Ishikawa (cell line): ENCODE data around the gene KLHL12.

Source experiments
- CEBPB ChIP-seq: IDR thresholded peaks from 2 replicates; pipeline ENCODE4 v1.6.1; 2012
- CREB1 ChIP-seq: IDR thresholded peaks from 2 replicates; pipeline ENCODE4 v1.6.1; 2012; ENCODE audit warnings: low read depth
- EGR1 ChIP-seq: IDR thresholded peaks from 2 replicates; pipeline ENCODE4 v1.6.1; 2012
- EP300 ChIP-seq: IDR thresholded peaks from 2 replicates; pipeline ENCODE4 v1.6.1; 2012; ENCODE audit warnings: borderline replicate concordance
- FOXM1 ChIP-seq: IDR thresholded peaks from 2 replicates; pipeline ENCODE4 v1.6.1; 2012; ENCODE audit warnings: low read depth, borderline replicate concordance
- NFIC ChIP-seq: IDR thresholded peaks from 2 replicates; pipeline ENCODE4 v1.6.1; 2012
- RAD21 ChIP-seq: IDR thresholded peaks from 2 replicates; pipeline ENCODE4 v1.6.1; 2012; ENCODE audit warnings: low read depth
- TAF1 ChIP-seq: IDR thresholded peaks from 2 replicates; pipeline ENCODE4 v1.6.1; 2012; ENCODE audit warnings: low read depth, mild to moderate bottlenecking
- TCF12 ChIP-seq: IDR thresholded peaks from 2 replicates; pipeline ENCODE4 v1.6.1; 2012; ENCODE audit warnings: low read depth
- TEAD4 ChIP-seq: IDR thresholded peaks from 2 replicates; pipeline ENCODE4 v1.6.1; 2012
- USF1 ChIP-seq: IDR thresholded peaks from 2 replicates; pipeline ENCODE4 v1.6.1; 2012
- YY1 ChIP-seq: IDR thresholded peaks from 2 replicates; pipeline ENCODE4 v1.6.1; 2012; ENCODE audit warnings: low read depth
- ZBTB7A ChIP-seq: IDR thresholded peaks from 2 replicates; pipeline ENCODE4 v1.6.1; 2012; ENCODE audit warnings: low read depth
- TF ChIP-seq, protein P1 (sequence below): IDR thresholded peaks from 2 replicates; pipeline ENCODE4 v1.6.1; 2012
- TF ChIP-seq, protein P2 (sequence below): IDR thresholded peaks from 2 replicates; pipeline ENCODE4 v1.6.1; 2012; ENCODE audit warnings: low read depth, mild to moderate bottlenecking

The KLHL12 gene

GRCh38 chr1:202850593-202851362, 76.3 kb downstream of the KLHL12 start:
- TF ChIP-seq CREB1 = no peak
- no peak for TF ChIP-seq EGR1
- no peak for TF ChIP-seq TEAD4
- no peak for TF ChIP-seq CEBPB
- TF ChIP-seq YY1 = no peak
- TF ChIP-seq, protein P1, sequence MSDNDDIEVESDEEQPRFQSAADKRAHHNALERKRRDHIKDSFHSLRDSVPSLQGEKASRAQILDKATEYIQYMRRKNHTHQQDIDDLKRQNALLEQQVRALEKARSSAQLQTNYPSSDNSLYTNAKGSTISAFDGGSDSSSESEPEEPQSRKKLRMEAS = no peak
- TF ChIP-seq USF1 = no peak

DNA sequence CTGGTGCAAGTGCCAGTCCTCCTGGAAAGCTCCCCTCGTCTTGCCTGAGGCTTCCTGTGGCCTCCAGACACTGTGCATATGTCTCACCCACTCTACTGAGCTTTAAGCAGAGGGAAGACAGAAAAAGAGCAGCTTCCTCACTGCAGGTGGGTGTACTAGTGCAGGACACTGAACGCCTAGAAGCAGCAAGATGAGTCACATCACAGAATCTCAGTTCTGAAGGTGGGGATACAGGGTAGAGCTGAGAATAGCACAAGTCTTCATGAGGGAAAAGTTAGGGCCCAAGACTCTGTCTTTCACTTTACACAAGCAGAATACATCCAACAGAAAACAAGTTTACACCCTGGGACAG, 78.9 kb downstream of the KLHL12 start:
- TF ChIP-seq EGR1 = no peak

- TF ChIP-seq YY1 = no peak
- no peak for TF ChIP-seq EP300
- TF ChIP-seq FOXM1 = no peak
- no peak for TF ChIP-seq TCF12
- no peak for TF ChIP-seq EGR1
- TF ChIP-seq TAF1 = no peak
- TF ChIP-seq, protein P2, sequence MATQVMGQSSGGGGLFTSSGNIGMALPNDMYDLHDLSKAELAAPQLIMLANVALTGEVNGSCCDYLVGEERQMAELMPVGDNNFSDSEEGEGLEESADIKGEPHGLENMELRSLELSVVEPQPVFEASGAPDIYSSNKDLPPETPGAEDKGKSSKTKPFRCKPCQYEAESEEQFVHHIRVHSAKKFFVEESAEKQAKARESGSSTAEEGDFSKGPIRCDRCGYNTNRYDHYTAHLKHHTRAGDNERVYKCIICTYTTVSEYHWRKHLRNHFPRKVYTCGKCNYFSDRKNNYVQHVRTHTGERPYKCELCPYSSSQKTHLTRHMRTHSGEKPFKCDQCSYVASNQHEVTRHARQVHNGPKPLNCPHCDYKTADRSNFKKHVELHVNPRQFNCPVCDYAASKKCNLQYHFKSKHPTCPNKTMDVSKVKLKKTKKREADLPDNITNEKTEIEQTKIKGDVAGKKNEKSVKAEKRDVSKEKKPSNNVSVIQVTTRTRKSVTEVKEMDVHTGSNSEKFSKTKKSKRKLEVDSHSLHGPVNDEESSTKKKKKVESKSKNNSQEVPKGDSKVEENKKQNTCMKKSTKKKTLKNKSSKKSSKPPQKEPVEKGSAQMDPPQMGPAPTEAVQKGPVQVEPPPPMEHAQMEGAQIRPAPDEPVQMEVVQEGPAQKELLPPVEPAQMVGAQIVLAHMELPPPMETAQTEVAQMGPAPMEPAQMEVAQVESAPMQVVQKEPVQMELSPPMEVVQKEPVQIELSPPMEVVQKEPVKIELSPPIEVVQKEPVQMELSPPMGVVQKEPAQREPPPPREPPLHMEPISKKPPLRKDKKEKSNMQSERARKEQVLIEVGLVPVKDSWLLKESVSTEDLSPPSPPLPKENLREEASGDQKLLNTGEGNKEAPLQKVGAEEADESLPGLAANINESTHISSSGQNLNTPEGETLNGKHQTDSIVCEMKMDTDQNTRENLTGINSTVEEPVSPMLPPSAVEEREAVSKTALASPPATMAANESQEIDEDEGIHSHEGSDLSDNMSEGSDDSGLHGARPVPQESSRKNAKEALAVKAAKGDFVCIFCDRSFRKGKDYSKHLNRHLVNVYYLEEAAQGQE = no peak
- TF ChIP-seq USF1 = no peak
- no peak for TF ChIP-seq CREB1
- no peak for TF ChIP-seq RAD21
- TF ChIP-seq TEAD4 = no peak
- no peak for TF ChIP-seq ZBTB7A
- no peak for TF ChIP-seq NFIC
These were observed 82.1 kb downstream of the KLHL12 start for GRCh38 chr1:202844935-202845334.

DNA sequence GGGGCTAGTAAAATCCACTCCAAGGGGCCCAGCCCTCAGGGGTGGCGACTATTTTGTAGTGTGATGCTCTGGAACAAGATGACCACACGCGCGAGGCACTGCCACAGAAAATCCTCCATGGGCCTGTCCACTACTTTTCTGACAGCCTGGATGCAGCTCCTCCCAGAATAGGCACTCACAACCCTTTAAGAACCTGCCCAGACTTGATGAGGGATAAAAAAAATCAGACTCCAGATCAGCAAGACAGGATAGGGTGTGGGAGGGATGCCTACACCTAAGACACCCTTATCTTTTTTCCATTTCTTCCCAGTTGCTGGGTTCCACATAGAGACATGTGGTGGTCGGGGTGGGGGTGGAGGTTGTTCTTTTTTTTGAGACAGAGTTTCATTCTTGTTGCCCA, 82.8 kb downstream of the KLHL12 start:
- TF ChIP-seq TEAD4 (no peak), ZBTB7A (no peak), NFIC (no peak), CEBPB (no peak), CREB1 (no peak)
- TF ChIP-seq, protein P2 = no peak

DNA sequence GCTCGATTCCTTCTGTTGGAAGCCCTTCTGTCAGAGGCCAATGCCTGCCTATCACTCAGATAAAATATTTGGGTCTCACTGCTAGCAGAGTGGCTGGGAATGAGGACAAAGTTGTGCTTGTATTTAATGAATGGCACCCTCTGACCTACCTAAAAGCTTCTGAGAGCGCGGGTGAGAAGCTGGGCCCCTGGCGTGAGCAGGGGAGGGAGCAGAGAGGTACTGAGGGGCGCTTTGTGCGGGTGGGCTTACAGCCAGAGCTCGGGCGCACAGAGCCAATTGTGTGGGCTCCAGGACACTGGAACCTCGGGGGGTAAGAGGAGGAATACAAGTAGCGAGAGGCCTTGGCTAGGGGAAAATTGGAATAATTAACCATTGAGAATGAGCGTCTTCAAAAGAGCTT, 84.0 kb downstream of the KLHL12 start:
- no peak for TF ChIP-seq FOXM1
